Measurements from ENCODE around the gene BCL2. TPM values are rescaled to one million over a fixed set of nuclear protein-coding genes. Genes with fewer than 3 reads are reported as not detected.

The BCL2 gene
- total RNA-seq, 1 experiment from 2014 or later = 2.6 TPM

DNA sequence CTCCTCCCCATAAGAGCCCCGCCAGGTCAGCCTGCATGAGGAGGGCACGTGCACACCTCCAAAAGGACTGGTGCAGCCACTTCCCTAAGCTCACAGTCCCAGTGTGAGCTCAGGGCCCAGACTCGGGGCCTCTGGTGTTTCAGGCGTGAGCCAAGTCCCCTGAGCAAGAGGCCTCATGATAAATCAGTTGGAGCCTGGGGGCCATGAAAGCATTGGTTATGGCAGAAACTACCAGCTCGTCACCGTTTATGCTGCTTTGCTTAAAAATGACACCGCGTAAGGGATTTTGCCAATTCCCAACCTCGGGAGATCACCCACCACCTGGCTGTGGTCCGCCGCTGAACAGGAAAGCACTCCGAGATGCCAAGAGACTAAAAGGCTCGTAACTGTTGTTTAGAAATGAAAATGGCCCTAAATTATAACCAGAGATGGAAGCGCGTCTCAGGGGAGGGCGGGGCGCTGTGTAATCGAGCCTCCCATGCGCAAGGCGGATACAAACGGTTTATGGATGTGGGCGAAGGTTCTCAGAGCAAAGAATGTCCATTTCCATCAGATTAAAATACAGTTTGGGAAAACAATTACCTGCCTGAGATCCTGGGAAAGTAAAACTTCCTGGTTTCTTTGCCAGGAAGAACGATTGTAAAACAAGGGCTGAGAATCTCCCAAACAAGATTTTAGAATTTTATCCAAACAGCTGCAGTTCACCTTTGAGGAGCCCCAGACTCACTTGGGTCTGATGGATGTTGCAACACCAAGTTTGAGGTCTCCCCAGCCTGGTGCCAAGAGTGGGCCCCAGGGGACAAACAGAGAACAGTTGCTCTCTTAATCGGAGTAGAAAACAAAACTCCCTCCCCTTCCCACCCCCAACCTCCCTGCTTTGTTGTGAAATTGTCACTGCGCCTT, 141.4 kb downstream of the BCL2 start (continued):
- TF ChIP-seq MXD4 (CRISPR knock-in tag; IDR thresholded peaks at IDR 0.05; ENCODE audit: borderline replicate concordance) (no peak), ZNF138 (CRISPR knock-in tag; conservative IDR thresholded peaks at IDR 0.05) (no peak), ZNF281 (CRISPR knock-in tag; IDR thresholded peaks at IDR 0.05) (no peak), ZNF396 (CRISPR knock-in tag; IDR thresholded peaks at IDR 0.05; ENCODE audit: borderline replicate concordance) (no peak), CREM (CRISPR knock-in tag; IDR thresholded peaks at IDR 0.05) (no peak), TEAD1 (CRISPR knock-in tag; IDR thresholded peaks at IDR 0.05) (no peak)
- TF ChIP-seq, protein P1, sequence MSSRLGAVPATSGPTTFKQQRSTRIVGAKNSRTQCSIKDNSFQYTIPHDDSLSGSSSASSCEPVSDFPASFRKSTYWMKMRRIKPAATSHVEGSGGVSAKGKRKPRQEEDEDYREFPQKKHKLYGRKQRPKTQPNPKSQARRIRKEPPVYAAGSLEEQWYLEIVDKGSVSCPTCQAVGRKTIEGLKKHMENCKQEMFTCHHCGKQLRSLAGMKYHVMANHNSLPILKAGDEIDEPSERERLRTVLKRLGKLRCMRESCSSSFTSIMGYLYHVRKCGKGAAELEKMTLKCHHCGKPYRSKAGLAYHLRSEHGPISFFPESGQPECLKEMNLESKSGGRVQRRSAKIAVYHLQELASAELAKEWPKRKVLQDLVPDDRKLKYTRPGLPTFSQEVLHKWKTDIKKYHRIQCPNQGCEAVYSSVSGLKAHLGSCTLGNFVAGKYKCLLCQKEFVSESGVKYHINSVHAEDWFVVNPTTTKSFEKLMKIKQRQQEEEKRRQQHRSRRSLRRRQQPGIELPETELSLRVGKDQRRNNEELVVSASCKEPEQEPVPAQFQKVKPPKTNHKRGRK (CRISPR knock-in tag; IDR thresholded peaks at IDR 0.05; ENCODE audit: borderline replicate concordance) = no peak
- TF ChIP-seq, protein P2, sequence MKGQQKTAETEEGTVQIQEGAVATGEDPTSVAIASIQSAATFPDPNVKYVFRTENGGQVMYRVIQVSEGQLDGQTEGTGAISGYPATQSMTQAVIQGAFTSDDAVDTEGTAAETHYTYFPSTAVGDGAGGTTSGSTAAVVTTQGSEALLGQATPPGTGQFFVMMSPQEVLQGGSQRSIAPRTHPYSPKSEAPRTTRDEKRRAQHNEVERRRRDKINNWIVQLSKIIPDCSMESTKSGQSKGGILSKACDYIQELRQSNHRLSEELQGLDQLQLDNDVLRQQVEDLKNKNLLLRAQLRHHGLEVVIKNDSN (CRISPR knock-in tag; IDR thresholded peaks at IDR 0.05) = no peak

GRCh38 chr18:63177259-63177658, 142.3 kb downstream of the BCL2 start:
- no peak for TF ChIP-seq HMGA2 (CRISPR knock-in tag; IDR thresholded peaks at IDR 0.05)
- TF ChIP-seq, protein P3, sequence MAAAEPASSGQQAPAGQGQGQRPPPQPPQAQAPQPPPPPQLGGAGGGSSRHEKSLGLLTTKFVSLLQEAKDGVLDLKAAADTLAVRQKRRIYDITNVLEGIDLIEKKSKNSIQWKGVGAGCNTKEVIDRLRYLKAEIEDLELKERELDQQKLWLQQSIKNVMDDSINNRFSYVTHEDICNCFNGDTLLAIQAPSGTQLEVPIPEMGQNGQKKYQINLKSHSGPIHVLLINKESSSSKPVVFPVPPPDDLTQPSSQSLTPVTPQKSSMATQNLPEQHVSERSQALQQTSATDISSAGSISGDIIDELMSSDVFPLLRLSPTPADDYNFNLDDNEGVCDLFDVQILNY (CRISPR knock-in tag; IDR thresholded peaks at IDR 0.05) = no peak
- no peak for TF ChIP-seq TP53 (CRISPR knock-in tag; IDR thresholded peaks at IDR 0.05)
- no peak for TF ChIP-seq NR1H2 (CRISPR knock-in tag; IDR thresholded peaks at IDR 0.05)
- no peak for TF ChIP-seq SOX15 (CRISPR knock-in tag; IDR thresholded peaks at IDR 0.05)
- TF ChIP-seq CREB1 (CRISPR knock-in tag; IDR thresholded peaks at IDR 0.05) = no peak
- no peak for TF ChIP-seq SMAD3 (CRISPR knock-in tag; IDR thresholded peaks at IDR 0.05; ENCODE audit: borderline replicate concordance)
- TF ChIP-seq FOXP1 (CRISPR knock-in tag; IDR thresholded peaks at IDR 0.05; ENCODE audit: borderline replicate concordance) = no peak
- no peak for TF ChIP-seq JAZF1 (CRISPR knock-in tag; IDR thresholded peaks at IDR 0.05)
- no peak for TF ChIP-seq ZNF423 (CRISPR knock-in tag; IDR thresholded peaks at IDR 0.05)
- no peak for TF ChIP-seq ZNF138 (CRISPR knock-in tag; conservative IDR thresholded peaks at IDR 0.05)
- TF ChIP-seq, protein P4, sequence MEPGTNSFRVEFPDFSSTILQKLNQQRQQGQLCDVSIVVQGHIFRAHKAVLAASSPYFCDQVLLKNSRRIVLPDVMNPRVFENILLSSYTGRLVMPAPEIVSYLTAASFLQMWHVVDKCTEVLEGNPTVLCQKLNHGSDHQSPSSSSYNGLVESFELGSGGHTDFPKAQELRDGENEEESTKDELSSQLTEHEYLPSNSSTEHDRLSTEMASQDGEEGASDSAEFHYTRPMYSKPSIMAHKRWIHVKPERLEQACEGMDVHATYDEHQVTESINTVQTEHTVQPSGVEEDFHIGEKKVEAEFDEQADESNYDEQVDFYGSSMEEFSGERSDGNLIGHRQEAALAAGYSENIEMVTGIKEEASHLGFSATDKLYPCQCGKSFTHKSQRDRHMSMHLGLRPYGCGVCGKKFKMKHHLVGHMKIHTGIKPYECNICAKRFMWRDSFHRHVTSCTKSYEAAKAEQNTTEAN (CRISPR knock-in tag; IDR thresholded peaks at IDR 0.05) = no peak
- TF ChIP-seq HMGXB4 (CRISPR knock-in tag; IDR thresholded peaks at IDR 0.05) = no peak
- Mint-ChIP-seq H3K4me3 (no peak overlapping the region), H3K9me3 (peaks cover 6% of the 10 kb centered on the region), H3K27me3 (ENCODE audit: low read depth) (no peaks in the 10 kb centered on the region), H3K36me3 (no peaks in the 10 kb centered on the region), H3K4me1 (peaks cover 18% of the 10 kb centered on the region), H3K27ac (no peak overlapping the region)
- POLR2A ChIA-PET = no interaction called here
- CTCF ChIA-PET = no interaction called here
- DNase-seq (ENCODE audit: low spot score) (no peak), ATAC-seq (no peak)
